ENCODE data around the gene VARS2.
"Not testable (repeated sequence)": the region's sequence is repeated elsewhere in the genome, so short reads cannot be mapped to it uniquely, and the experiment has no call there.

The VARS2 gene

DNA sequence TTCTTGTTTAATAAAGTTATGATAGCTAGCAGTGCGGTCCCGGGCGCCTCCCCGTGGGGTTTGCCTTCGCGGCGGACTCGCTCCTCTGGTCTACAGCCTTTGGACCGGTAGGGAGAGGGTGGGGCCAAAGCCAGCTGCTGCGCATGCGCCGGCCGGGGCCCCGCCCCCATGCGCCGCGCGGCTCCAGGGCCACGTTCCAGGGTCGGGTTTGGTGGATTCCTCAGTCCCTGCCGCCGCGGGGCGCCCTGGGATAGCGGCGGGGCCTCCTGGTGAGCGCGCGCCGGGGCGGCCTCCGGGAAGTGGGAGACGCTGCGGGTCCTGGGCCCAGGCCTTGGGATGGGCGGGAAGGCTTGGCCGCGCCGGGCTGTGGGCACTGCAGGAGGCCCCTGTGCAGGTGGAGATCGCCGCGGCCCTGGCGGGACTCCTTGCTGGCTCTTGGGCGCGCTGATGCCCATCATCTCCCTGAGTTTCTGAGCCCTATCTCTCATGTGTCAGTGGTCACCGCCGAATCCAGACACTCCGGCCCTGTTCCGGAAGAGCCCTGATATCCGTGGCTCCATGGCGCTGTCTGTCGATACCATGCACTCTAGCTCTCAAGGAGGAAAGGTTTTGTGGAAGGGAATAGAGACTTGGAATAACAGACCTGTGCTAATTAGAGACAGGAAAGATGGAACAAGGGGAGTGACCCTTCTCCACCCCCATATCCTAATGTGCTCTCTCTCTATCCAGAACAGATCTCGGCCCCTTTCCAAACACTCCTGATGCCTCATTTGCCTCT, at the start of gene VARS2:
TSS of gene VARS2 (plus strand) at position 163 of the 778 bp plus-strand sequence. CDS start at position 762, 599 bp downstream.
- peak; percentile 75 for DNase-seq

DNA sequence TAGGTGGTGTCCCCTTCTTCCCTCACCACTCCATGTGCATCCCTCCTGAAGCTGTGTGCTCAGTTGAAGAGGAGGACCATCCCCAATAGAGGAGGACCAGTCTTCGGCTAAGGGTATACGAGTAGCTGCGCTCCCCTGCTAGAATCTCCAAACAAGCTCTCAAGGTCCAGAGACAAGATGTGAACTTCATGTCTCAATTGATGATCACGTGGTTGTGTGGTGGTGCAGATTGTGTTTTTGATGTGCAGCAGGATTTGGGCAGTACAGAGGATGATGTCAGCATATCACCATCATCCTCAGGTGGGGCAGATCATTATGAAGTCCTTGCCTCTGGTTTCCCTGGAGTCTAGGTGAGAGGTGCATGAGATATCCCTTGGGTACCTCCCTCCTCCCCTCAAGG, 49.7 kb upstream of the VARS2 start:
- DNase-seq: no peak

GRCh38 chr6:30869241-30869749, 44.7 kb upstream of the VARS2 start:
- not testable (repeated sequence) for DNase-seq

DNA sequence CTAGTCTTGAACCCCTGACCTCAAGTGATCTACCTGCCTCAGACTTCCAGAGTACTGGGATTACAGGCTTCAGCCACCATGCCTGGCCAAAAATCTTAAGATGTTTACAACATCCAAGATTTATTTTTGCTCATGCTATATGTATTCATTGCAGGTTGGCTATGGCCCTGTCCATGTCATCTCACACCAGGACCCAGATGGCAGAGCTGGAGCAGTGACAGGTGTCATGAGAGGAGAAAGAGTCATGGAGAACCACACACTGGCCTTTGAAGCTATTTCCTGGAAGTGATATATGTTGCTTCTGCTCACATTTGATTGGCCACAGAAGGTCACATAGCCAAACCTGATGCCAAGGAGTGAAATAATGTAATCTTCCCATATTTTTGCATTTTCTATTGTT, 43.5 kb upstream of the VARS2 start:
- no peak for DNase-seq

DNA sequence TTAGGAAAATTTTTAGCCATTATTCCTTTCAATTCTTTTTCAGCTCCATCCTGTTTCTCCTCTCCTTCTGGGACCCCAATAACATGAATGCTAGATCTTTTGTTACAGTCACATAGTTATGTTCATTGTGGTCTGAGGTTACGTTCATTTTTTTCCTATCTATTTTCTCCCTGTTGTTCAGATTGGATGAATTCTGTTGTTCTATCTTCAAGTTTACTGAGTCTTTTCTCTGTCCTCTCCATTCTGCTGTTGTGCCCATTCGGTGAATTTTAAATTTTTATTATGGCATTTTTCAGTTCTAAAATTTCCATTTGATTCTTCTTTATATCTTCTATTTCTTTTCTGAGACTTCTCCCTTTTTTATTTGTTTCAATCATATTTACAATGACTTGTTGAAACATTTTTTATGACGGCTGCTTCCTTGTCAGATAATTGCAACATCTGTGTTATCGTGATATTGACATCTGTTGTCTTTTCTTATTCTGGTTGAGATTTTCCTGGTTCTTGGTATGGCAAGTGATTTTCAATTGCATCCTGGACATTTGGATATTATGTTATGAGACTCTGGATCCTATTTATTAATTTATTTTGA, 42.4 kb upstream of the VARS2 start:
- no peak for DNase-seq

GRCh38 chr6:30873137-30873640, 40.8 kb upstream of the VARS2 start:
- no peak for DNase-seq

DNA sequence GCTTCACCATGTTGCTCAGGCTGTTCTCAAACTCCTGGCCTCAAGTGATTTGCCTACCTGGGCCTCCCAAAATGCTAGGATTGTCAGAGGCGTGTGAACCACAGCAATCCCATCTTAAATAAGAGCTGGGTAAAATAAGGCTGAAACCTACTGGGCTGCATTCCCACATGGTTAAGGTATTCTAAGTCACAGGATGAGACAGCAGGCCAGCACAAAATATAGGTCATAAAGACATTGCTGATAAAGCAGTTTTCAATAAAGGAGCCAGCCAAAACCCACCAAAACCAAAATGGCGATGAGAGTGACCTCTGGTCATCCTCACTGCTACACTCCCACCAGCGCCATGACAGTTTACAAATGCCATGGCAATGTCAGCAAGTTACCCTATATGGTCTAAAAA, 40.2 kb upstream of the VARS2 start:
- DNase-seq: not testable (repeated sequence)

GRCh38 chr6:30875244-30876038, 38.6 kb upstream of the VARS2 start:
- peak; percentile 78 for DNase-seq

GRCh38 chr6:30876039-30876730, 37.9 kb upstream of the VARS2 start:
- DNase-seq: peak; percentile 33

DNA sequence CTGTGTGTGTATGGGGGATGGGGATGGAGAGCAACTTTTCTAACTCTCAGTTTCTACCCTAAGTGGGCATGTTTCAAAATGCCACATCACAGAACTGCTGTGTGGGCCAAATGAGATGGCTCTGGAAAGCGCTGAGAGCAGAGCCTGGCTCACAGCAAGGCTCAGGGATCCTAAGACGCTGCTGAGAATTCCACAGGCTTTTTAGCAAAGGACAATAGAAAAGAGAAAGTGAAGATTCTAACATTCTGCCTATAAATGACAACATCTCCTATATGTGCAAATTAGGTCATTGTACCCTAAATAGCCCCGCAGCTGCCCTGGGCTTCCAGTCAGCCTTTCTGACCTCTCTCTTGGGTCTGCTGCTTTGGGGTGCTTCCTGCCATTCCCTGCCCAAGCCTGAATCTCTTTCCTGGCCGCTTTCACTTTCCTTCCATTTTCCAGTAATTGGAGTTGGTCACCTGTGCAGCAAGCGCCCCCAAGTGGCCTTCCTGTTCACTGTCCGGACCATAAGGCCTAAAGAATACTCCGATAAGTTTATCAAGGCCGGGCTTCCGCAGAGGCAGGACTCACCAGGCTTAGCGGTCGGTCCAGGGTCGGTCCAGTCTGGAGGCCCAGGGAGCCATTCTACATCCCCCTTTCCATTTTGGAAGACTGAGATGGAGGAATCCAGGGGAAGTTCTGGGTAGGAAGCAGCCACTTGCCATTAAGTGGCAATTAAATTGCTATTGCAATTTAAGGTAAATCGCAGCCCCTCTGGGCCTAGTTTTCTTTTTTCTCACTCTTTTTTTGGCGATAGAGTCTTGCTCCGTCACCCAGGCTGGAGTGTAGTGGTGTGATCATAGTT, 36.4 kb upstream of the VARS2 start:
- peak; percentile 52 for DNase-seq

- no peak for DNase-seq
These were observed 34.2 kb upstream of the VARS2 start for GRCh38 chr6:30879684-30880427.

GRCh38 chr6:30880698-30881252, 33.3 kb upstream of the VARS2 start:
- no peak for DNase-seq

DNA sequence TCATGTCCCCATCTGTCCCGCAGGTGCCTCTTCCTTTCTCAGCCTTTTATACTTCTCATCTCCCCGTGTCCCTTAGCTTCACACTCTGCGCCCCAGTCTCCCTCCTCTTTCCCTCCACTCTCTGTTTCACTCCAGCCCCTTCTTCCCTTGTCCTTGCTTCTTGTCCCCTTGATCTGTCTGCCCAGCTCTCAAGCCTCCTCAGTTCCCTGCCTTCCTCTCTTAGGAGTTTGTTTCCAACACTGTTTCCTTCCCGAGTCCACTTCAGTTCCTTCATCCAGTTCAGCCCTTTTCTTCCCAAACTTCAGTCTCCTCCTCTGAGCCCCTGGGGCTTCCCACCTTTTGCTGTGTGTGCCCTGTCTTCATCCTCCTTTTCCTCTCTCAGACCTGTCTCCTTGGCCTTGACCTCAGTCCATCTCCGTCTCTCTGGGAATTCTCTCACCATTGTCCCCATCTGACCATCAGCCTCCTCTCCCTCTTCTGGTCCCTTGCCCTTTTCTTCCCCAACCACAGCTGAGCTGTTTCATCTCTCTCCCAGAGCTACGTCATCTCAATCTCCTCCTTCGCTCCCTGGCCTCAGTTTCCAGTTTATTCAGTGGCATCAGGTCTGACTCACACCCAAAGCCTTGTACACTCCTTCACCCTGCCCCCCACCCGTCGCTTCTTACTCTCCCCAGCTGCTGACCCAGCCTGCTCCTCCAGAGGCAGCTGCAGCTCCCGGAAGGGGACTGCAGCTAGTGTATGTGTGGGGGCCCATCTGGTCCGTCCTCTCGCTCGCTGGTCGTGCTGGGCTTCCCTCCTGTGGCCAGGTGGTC, 32.4 kb upstream of the VARS2 start:
- DNase-seq: no peak

- DNase-seq: no peak
These were observed 31.8 kb upstream of the VARS2 start for GRCh38 chr6:30882204-30882758.

DNA sequence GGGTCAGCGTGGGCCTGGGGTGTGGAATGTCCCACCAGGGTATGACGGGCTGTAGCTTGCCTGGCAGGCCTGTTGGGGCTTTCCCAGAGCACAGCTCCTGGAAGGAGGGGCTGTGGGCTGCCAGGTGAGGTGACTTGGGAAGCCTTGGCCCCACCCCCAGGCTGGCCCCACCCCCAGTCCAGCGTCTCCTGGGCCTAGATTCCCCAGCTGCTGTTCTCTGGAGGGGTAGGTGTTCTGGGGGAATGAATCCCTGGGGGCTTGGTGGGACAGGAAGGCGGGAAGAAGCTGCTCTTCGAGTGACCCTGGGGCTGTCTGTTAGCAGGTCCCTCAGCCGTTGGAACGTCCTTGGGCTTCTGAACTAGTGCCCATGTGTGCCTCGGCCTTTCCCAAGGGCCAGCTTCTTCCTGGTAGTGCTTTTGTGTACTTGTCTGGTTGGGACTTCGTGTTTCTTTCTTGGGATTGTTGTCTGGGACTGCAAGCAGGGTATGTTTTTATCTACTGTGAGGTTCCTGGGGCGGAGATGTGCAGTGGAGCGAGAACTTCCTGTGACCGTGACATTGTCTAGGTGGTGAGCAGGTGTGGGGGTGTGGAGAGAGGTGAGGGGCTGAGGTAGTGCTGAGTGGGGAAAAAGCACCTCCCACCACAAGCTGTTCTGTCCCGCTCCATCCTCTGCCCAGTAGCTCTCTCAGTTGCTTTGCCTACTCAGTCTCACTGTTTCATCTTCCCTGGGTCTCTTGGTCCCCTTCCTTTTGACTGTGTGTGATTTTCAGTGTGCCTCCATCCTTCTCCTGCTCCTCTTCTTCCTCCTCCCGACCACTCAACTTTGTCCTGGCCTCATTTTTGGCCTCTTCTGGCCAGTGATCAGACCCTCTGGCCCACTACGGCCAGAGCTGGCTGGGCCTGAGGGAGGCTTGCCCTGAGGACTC, 31.0 kb upstream of the VARS2 start:
- DNase-seq: peak; percentile 32

- peak; percentile 51 for DNase-seq
These were observed 30.1 kb upstream of the VARS2 start, which contains the start of gene DDR1 for GRCh38 chr6:30883685-30884520. Gene DDR1, plus strand, starts transcription at chr6:30884519. Its CDS starts 4,211 bp downstream, at chr6:30888730.
